Lung (tissue), 12 donors: ENCODE results near the gene CFHR2. TPM values are rescaled to one million over a fixed set of nuclear protein-coding genes. Genes with fewer than 3 reads are reported as not detected.

Experiments used
- ATAC-seq: fragments of 200-7000 bp; cut with Tn5 transposase; one replicate; pipeline ENCODE4 v1.9.1; 2020; ENCODE audit warnings: moderate number of reproducible peaks; ENCODE audit not compliant: insufficient read depth, low FRiP score
- DNase-seq, 3 donors: peaks; one replicate each; pipeline ENCODE4 v3.0.0-alpha.2; 2013 to 2017
- H3K27ac ChIP-seq, 2 donors: one replicate each; pipeline ENCODE4 v1.5.1; 2013; ENCODE audit warnings: mild to moderate bottlenecking in 2 of 2, moderate library complexity in 2 of 2, control low read depth in 1 of 2, inconsistent platforms in 1 of 2, low read depth in 1 of 2, low read length in 1 of 2
- H3K27me3 ChIP-seq, 3 donors: one replicate each; pipeline ENCODE4 v1.5.1; 2013; ENCODE audit warnings: low read length in 2 of 3; ENCODE audit not compliant: control insufficient read depth in 3 of 3, insufficient read depth in 3 of 3
- H3K36me3 ChIP-seq, 4 donors: one replicate each; pipeline ENCODE4 v1.5.1; 2013; ENCODE audit warnings: low read length in 4 of 4, mild to moderate bottlenecking in 1 of 4, moderate library complexity in 1 of 4; ENCODE audit not compliant: control insufficient read depth in 4 of 4, insufficient read depth in 4 of 4
- H3K4me1 ChIP-seq, 5 donors: one replicate each; pipeline ENCODE4 v1.5.1; 2013; ENCODE audit warnings: low read length in 5 of 5, mild to moderate bottlenecking in 2 of 5, moderate library complexity in 1 of 5; ENCODE audit not compliant: control insufficient read depth in 5 of 5, insufficient read depth in 5 of 5
- H3K4me3 ChIP-seq: one replicate; pipeline ENCODE4 v1.5.1; 2013; ENCODE audit warnings: mild to moderate bottlenecking, control low read depth, moderate library complexity
- H3K9ac ChIP-seq, 2 donors: one replicate each; pipeline ENCODE4 v1.5.1; 2013; ENCODE audit warnings: low read length in 2 of 2, control low read depth in 1 of 2; ENCODE audit not compliant: insufficient read depth in 1 of 2
- H3K9me3 ChIP-seq, 4 donors: one replicate each; pipeline ENCODE4 v1.5.1; 2013; ENCODE audit warnings: low read length in 3 of 4, mild to moderate bottlenecking in 1 of 4, moderate library complexity in 1 of 4; ENCODE audit not compliant: control insufficient read depth in 4 of 4, insufficient read depth in 3 of 4
- WGBS, 2 donors: extraction: QIAGEN DNeasy Blood & Tissue Kit; methylation state at CpG; one replicate each; pipeline ENCODE4 v1.1.7; 2013; 5-methylcytosine and 5-hydroxymethylcytosine counted together
- polyA plus RNA-seq, 2 donors: library from polyadenylated mRNA; stranded (reverse); fragments of 200-250 nt; gene quantifications; one replicate each; pipeline ENCODE4 v1.2.1, GENCODE V29; 2013
- total RNA-seq, 2 donors: library from RNA; depleted of rRNA in 1 of 2; stranded (reverse); fragments of >200 nt in 1 of 2; gene quantifications; one replicate each; pipeline ENCODE4 v1.2.1, GENCODE V29; 2014 to 2021
- TF ChIP-seq, protein P1 (sequence below): IDR thresholded peaks from 2 replicates; pipeline ENCODE4 v1.5.1; 2012; ENCODE audit warnings: mild to moderate bottlenecking; ENCODE audit errors: control extremely low read depth, extremely low read depth
- donor health status: control.
- donor health status: control.
- donor health status: Bipolar disorder and iron deficiency.
- donor health status: healthy.
- donor health status: DM: yes; HTN: yes; CAD: no.

Gene CFHR2
- total and polyA plus RNA-seq, 4 donors, result 0.28 TPM; not detected in 3

DNA sequence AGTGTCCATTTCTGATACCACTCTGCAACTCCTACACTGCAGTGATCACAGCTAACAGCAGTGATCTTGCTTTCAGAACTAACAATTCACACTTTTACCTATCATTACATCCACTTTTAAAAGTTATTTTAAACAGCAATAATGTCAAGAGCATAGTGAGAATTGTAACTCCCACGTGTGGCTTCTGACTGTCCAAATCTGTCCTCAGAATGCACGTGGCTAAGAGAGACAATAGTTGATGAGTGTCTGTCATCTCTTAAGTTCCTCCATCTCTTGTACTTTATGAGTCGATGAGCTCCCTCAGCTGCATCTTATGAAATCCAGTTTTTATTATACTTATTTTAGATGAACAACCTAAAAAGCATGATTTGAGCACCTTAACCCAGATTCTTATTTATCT is 17.3 kb downstream of the CFHR2 start:
- Histone ChIP-seq H3K4me3 (no peak overlapping the region), H3K4me1 (no peaks in the 10 kb centered on the region), H3K27ac (no peak overlapping the region), H3K9me3 (peaks cover 0 to 2% (median 0%) of the 10 kb centered on the region in 4 donors), H3K27me3 (no peaks in the 10 kb centered on the region), H3K9ac (no peak overlapping the region), H3K36me3 (no peaks in the 10 kb centered on the region)
- 65 to 79% methylated on average over 3 of the region's 3 CpGs for WGBS, 2 donors
- DNase-seq, result no peak
- TF ChIP-seq, protein P1, sequence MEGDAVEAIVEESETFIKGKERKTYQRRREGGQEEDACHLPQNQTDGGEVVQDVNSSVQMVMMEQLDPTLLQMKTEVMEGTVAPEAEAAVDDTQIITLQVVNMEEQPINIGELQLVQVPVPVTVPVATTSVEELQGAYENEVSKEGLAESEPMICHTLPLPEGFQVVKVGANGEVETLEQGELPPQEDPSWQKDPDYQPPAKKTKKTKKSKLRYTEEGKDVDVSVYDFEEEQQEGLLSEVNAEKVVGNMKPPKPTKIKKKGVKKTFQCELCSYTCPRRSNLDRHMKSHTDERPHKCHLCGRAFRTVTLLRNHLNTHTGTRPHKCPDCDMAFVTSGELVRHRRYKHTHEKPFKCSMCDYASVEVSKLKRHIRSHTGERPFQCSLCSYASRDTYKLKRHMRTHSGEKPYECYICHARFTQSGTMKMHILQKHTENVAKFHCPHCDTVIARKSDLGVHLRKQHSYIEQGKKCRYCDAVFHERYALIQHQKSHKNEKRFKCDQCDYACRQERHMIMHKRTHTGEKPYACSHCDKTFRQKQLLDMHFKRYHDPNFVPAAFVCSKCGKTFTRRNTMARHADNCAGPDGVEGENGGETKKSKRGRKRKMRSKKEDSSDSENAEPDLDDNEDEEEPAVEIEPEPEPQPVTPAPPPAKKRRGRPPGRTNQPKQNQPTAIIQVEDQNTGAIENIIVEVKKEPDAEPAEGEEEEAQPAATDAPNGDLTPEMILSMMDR, result no peak
- ATAC-seq, result no peak

DNA sequence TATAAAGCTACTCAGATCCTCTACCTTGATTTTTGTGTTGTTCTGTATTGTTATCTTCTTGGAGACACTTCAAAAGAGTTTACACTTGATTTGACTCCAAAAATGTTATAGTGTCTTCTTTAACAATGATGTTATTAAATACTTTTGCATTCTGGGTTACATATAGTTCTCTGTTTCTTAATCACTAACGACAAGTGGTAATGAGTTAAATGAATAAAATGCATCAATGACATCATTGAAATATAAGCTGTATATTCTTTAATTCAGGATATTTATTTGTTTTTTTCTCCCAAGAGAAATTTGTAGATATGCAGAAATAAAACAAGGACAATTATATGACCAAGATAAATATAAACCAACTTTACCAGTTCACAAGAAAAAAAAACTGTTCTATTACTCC is 26.6 kb downstream of the CFHR2 start:
- TF ChIP-seq, protein P1, result no peak
- Histone ChIP-seq H3K9me3 (no peaks in the 10 kb centered on the region), H3K27me3 (no peaks in the 10 kb centered on the region), H3K4me3 (no peak overlapping the region), H3K4me1 (no peaks in the 10 kb centered on the region), H3K36me3 (no peaks in the 10 kb centered on the region), H3K27ac (no peak overlapping the region), H3K9ac (no peak overlapping the region)
- DNase-seq (no peak), ATAC-seq (no peak)
- WGBS, 2 donors, result 84 to 85% methylated on average over 1 of the region's 1 CpG

DNA sequence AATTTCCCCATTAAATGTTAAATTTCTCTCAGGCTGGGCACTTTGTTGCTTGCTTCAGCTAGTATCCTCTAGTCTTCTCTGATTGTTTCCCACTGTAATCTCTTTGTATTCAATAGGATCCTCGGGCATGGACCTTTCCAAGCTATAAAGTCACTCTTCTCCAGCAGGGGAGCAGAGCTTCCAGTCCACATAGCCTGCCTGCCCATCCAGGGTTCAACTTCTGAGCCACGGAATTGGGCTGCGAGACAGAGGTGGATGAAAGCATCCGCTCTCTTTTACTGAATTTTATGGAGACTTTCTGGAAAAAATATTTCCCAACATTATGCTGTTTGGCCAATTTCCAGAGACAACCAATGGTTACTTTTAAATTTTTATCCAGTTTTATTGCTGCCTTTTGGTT is 32.7 kb downstream of the CFHR2 start:
- H3K4me1 ChIP-seq, result no peaks in the 10 kb centered on the region
- no peaks in the 10 kb centered on the region for H3K27me3 ChIP-seq
- H3K36me3 ChIP-seq, result no peaks in the 10 kb centered on the region
- no peak for ATAC-seq
- no peak for DNase-seq
- H3K9ac ChIP-seq, result no peak overlapping the region
- no peaks in the 10 kb centered on the region for H3K9me3 ChIP-seq
- no peak overlapping the region for H3K4me3 ChIP-seq
- no peak overlapping the region for H3K27ac ChIP-seq
- WGBS, 2 donors, result 87 to 92% methylated on average over 4 of the region's 4 CpGs
- TF ChIP-seq, protein P1, result no peak

DNA sequence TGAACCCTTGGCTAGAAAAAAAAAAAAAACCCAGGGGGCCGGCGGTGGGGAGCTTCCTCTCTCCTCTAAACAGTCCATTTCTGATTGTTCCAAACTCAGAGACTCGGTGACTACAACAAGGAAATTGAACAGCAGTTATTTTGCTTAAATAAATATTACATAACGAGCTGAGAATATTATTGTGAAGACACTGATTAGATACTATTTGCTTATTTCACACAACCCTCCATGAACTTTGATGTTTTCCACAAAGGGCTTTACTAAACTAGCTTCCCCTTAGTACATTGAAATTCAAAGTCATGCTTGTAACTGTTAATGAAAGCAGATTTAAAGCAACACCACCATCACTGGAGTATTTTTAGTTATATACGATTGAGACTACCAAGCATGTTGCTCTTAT is 33.7 kb downstream of the CFHR2 start, which contains the start of gene CFHR5:
Gene CFHR5 (plus strand): TSS at position 279 of the 400 bp plus-strand sequence. CDS start 109 bp downstream, at position 388.
- Histone ChIP-seq H3K27me3 (no peaks in the 10 kb centered on the region), H3K36me3 (no peaks in the 10 kb centered on the region), H3K9me3 (no peaks in the 10 kb centered on the region), H3K4me1 (no peaks in the 10 kb centered on the region), H3K4me3 (no peak within 1 kb of the TSS), H3K27ac (no peak within 1 kb of the TSS), H3K9ac (no peak within 1 kb of the TSS)
- ATAC-seq, result no peak
- DNase-seq, result peak in 1 of 3 donors; percentile 2
- WGBS, 2 donors, result 44% methylated on average over 5 of the region's 5 CpGs
- TF ChIP-seq, protein P1, result no peak
